Coronary artery (tissue), 2 donors: ENCODE data around the gene TGOLN2.
"Not testable (repeated sequence)": the region's sequence is repeated elsewhere in the genome, so short reads cannot be mapped to it uniquely, and the experiment has no call there.

Experiments used
- DNase-seq: peaks from one replicate; pipeline ENCODE4 v3.0.0-alpha.2; 2017; ENCODE audit warnings: low spot score
- H3K27ac ChIP-seq, 2 donors: fragments of 200-600 bp; sonication (generic); one replicate each; pipeline ENCODE4 v1.5.1; 2016 to 2019
- H3K4me3 ChIP-seq: fragments of 200-600 bp; sonication (generic); 2 replicates; pipeline ENCODE4 v1.5.1; 2016; ENCODE audit warnings: mild to moderate bottlenecking, moderate library complexity
- TF ChIP-seq, protein P1 (sequence below): fragments of 200-600 bp; sonication (generic); IDR thresholded peaks from one replicate; pipeline ENCODE4 v1.5.1; 2019; ENCODE audit warnings: antibody characterized with exemption

TGOLN2 gene

DNA sequence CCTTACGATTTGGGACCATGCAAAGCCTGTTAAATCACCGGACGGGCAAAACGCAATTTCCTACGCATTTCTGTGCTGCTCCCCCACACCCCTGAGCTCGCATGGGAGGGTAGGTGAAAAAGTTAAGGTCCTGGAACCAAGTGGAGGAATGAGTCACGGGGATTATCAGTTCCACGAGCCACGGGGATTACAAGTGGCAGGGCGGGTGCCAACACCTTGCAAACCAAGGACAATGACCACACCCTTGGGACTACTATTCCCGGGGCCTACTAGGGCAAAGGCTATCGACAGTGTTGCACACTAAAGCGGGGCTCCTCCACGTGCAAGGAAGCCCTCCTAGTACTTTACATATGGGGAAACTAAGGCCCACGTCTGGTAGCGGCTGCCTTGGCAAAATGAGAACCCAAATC is 26.1 kb upstream of the TGOLN2 start:
- H3K27ac ChIP-seq, result peak overlapping the region; percentile 67 to 94
- H3K4me3 ChIP-seq, result peak overlapping the region; percentile 92
- TF ChIP-seq, protein P1, sequence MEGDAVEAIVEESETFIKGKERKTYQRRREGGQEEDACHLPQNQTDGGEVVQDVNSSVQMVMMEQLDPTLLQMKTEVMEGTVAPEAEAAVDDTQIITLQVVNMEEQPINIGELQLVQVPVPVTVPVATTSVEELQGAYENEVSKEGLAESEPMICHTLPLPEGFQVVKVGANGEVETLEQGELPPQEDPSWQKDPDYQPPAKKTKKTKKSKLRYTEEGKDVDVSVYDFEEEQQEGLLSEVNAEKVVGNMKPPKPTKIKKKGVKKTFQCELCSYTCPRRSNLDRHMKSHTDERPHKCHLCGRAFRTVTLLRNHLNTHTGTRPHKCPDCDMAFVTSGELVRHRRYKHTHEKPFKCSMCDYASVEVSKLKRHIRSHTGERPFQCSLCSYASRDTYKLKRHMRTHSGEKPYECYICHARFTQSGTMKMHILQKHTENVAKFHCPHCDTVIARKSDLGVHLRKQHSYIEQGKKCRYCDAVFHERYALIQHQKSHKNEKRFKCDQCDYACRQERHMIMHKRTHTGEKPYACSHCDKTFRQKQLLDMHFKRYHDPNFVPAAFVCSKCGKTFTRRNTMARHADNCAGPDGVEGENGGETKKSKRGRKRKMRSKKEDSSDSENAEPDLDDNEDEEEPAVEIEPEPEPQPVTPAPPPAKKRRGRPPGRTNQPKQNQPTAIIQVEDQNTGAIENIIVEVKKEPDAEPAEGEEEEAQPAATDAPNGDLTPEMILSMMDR, result no peak
- peak; percentile 77 for DNase-seq

DNA sequence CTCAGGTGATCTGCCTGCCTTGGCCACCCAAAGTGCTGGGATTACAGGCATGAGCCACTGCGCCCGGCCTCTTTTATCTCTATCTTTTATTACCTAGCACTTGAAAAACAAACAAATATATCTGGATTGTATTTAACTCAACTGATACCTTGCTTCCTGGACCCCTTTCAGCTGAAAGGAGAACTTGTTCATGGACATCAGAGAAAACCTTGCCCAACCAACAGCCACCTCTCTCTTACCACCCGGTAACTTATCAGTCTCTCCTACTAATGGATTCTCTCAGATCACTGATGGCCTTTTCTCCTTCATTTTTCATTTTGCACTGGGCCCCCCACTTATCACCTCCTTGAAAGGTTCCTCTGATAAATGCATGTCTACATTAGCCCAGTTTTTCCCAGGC is 19.8 kb upstream of the TGOLN2 start:
- Histone ChIP-seq H3K4me3 (no peak overlapping the region), H3K27ac (no peak overlapping the region)
- no peak for DNase-seq
- TF ChIP-seq, protein P1, result no peak

DNA sequence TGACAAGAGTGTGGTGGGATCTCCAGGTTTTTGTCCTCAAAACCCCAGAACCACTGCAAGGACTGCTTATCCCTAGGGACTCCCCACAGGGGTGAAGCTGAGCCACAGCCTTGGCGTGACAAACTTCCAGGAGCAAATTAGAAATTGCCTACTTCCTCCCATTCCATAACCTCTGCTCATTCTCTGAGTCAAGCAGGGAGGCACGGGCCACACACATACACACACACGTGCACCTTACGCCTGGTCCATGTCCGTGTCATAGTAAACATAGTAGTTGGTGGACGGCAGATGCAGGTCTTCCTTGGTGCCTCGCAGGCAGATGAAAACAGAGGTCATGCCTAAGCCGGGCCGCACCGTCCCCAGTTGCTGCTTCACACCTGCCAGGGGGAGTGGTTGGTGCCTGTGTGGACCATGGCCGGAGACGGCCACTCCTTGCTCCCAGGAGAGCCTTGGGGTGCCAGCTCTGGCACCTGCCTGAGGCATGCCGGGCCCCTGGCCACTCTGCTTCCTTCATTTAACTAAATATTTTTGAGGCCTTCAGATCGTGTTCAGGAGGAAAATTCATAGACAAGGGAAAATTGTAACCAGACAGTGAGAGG is 16.7 kb upstream of the TGOLN2 start:
- DNase-seq, result no peak
- H3K27ac ChIP-seq, result no peak overlapping the region
- TF ChIP-seq, protein P1, result no peak
- no peak overlapping the region for H3K4me3 ChIP-seq

DNA sequence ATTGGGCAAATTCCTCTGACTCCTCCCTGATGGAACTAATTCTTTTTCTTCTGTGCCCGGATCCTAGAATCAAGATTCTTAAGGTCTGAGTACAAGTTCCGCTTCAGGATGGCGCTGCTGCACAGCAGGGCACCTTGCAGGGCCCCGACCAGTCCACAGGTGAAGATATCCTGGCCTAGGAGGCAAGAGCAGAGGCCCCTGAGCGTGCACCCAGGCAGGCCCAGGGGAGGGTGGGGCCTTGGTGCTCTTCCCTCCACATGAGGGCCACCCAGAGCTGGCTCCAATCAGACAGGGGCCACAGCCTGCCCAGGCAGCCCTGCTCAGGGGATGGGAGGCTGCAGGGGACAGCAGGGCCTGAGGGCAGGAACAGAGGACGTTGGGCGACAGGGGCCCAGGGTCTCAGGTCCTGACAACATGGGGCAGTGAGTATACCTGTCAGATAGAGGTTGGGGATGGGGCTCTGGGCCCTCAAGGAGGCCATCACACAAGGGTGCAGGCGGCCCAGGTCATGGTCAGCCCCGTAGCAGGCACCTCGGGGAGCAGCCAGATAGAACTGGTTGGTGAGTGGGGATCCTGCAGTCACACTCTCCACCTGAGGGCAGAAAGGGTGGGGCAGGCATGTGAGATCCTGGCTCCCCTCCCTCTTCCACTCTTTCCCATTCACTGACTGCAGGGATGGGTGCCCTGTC is 15.6 kb upstream of the TGOLN2 start:
- not testable (repeated sequence) for H3K27ac ChIP-seq, DNase-seq, H3K4me3 ChIP-seq

DNA sequence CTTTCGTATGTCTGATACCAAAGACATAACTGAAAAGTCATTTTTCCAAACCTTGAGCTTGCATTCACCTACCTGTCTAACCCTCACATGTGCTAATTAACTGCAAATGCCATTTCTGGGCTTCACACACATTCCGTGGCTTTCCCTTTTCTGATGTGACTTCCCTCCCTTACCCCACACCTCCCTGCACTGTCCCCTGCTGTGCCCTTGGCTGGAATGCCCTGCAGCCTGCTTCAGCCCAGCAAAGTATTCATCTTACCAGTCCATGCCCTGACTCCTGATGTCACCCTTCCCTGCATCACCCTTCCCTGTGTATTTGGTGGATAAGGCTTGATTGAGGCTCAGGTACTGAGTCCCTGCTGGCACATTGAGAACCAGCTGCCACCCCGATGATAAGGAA is 14.4 kb upstream of the TGOLN2 start:
- no peak overlapping the region for H3K27ac ChIP-seq
- DNase-seq, result no peak
- TF ChIP-seq, protein P1, result no peak

DNA sequence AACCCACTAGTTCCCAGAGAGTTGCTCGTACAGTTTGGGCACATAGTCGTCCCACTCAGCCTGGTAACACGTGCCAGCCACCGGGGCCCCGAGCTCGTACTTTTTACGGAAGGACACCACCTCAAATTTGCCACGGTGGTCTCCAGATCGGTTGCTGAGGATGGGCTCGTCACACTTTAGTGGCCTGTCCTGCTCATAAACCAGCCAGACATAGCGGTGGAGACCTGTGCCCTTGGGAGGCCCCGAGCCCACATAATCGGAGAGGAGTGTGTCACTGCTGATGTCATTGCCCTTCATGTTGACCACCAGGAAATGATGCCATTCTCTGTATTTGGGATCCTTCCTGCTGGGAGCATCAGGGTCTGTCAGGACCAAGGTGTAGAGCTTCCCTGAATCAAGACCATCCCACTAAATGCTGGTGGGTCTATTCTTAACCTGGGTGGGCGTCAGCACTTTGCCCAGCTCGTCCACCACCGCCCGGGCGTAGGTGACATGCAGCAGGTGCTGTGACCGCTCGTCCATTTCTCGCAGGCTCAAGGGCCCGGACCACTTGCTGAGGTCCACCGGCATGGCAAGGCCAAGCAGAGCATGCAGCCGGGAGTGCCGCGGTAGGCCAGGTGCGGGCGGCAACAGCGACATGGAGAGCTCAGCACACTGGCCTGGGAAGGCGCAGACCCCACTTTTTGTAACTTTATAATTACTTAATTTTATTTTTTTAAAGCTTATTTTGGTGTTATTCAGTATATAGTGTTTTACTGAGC is 13.7 kb upstream of the TGOLN2 start:
- TF ChIP-seq, protein P1, result no peak
- no peak for DNase-seq
- H3K27ac ChIP-seq, result no peak overlapping the region
- no peak overlapping the region for H3K4me3 ChIP-seq

More for the DNA sequence above, 14.4 kb upstream of the TGOLN2 start:
- no peak overlapping the region for H3K4me3 ChIP-seq

DNA sequence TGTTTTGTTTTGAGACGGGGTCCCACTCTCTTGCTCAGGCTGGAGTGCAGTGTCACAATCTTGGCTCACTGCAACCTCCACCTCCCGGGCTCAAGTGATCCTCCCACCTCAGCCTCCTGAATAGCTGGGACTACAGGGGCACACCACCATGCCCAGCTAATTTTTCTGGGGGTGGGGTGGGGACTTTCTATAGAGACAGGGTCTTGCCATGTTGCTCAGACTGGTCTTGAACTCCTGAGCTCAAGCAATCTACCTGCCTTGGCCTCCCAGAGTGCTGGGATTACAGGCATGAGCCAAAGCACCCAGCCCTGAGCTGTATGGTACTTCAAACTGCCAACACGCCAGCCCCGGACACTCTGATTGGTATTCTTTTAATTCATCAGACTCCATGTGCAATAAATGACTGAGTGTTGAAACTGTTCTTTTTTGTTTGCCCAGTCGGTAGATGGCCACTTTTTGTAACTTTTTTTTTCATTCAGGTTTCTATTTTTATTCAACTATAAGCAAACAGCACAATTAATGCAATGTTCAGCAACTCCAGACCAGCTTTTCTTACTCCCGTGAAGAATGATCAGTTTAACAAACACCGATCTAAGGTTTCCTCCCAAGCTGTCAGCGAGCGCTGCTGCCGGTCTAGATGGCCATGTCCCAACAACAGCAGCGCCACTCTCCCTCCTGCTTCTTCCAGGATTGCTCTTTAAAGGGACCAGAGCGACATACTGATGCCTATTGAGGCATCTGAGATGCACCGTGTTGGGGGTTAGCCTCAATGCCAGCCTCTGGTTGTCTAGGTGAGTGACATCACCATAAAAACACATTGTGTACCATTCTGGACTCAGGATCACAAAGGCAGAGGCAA is 12.5 kb upstream of the TGOLN2 start:
- H3K27ac ChIP-seq, result no peak overlapping the region
- no peak overlapping the region for H3K4me3 ChIP-seq
- DNase-seq, result no peak
- TF ChIP-seq, protein P1, result no peak
